Loucy (cell line): ENCODE measurements around the gene RBM20.
A peak's percentile ranks its signal among the peaks of the same experiment; 100 is the strongest.

Source experiments
- H2AFZ ChIP-seq: fragments of 200-600 bp; sonication (generic); 2 replicates; pipeline ENCODE4 v1.6.0; 2016; ENCODE audit warnings: antibody characterized with exemption, mild to moderate bottlenecking, low read length, moderate library complexity
- H3F3A ChIP-seq: fragments of 200-600 bp; 2 replicates; pipeline ENCODE4 v1.6.0; 2016; ENCODE audit warnings: antibody characterized with exemption, low read depth, mild to moderate bottlenecking
- H3K27me3 ChIP-seq: fragments of 200-600 bp; sonication (generic); 2 replicates; pipeline ENCODE4 v1.6.1; 2014; ENCODE audit warnings: low read length, mild to moderate bottlenecking; ENCODE audit not compliant: insufficient read depth, poor library complexity, severe bottlenecking
- H3K36me3 ChIP-seq: fragments of 200-600 bp; sonication (generic); 2 replicates; pipeline ENCODE4 v1.6.1; 2016; ENCODE audit warnings: low read length; ENCODE audit not compliant: insufficient read depth
- H3K4me1 ChIP-seq: fragments of 200-600 bp; sonication (generic); 2 replicates; pipeline ENCODE4 v1.5.1; 2014; ENCODE audit warnings: low read length, mild to moderate bottlenecking; ENCODE audit not compliant: insufficient read depth, poor library complexity, severe bottlenecking
- H3K4me2 ChIP-seq: fragments of 200-600 bp; sonication (generic); 2 replicates; pipeline ENCODE4 v1.6.0; 2014; ENCODE audit warnings: antibody characterized with exemption, low read length, low read depth, mild to moderate bottlenecking; ENCODE audit not compliant: poor library complexity, severe bottlenecking
- H3K4me3 ChIP-seq: fragments of 200-600 bp; sonication (generic); 2 replicates; pipeline ENCODE4 v1.5.1; 2014; ENCODE audit warnings: low read length, mild to moderate bottlenecking, mixed read lengths; ENCODE audit not compliant: poor library complexity, severe bottlenecking
- H3K79me2 ChIP-seq: fragments of 200-600 bp; sonication (generic); 2 replicates; pipeline ENCODE4 v1.6.1; 2014; ENCODE audit warnings: low read length; ENCODE audit not compliant: insufficient read depth
- H3K9ac ChIP-seq: fragments of 200-600 bp; sonication (generic); 2 replicates; pipeline ENCODE4 v1.6.0; 2014; ENCODE audit warnings: mild to moderate bottlenecking, low read depth, low read length, moderate library complexity; ENCODE audit not compliant: poor library complexity, severe bottlenecking
- H3K9me2 ChIP-seq: fragments of 200-600 bp; sonication (generic); replicated peaks from 2 replicates; pipeline ENCODE4 v1.6.1; 2016; ENCODE audit warnings: low read depth, low read length, mixed read lengths
- H3K9me3 ChIP-seq: fragments of 200-600 bp; sonication (generic); 2 replicates; pipeline ENCODE4 v1.6.1; 2014; ENCODE audit warnings: mild to moderate bottlenecking, antibody characterized with exemption, low read length, low read depth; ENCODE audit not compliant: insufficient read depth
- H4K20me1 ChIP-seq: fragments of 200-600 bp; sonication (generic); 2 replicates; pipeline ENCODE4 v1.6.0; 2014; ENCODE audit warnings: antibody characterized with exemption, low read length, mild to moderate bottlenecking; ENCODE audit not compliant: insufficient read depth, poor library complexity, severe bottlenecking
- EZH2phosphoT487 ChIP-seq: fragments of 200-600 bp; IDR thresholded peaks from 2 replicates; pipeline ENCODE4 v1.6.1; 2018; ENCODE audit warnings: antibody characterized with exemption, mild to moderate bottlenecking, moderate library complexity, borderline replicate concordance
- TF ChIP-seq, protein P1 (sequence below): fragments of 200-600 bp; sonication (generic); conservative IDR thresholded peaks from 2 replicates; pipeline ENCODE4 v1.5.1; 2014; ENCODE audit warnings: mild to moderate bottlenecking, antibody characterized with exemption, low read length

Gene RBM20

DNA sequence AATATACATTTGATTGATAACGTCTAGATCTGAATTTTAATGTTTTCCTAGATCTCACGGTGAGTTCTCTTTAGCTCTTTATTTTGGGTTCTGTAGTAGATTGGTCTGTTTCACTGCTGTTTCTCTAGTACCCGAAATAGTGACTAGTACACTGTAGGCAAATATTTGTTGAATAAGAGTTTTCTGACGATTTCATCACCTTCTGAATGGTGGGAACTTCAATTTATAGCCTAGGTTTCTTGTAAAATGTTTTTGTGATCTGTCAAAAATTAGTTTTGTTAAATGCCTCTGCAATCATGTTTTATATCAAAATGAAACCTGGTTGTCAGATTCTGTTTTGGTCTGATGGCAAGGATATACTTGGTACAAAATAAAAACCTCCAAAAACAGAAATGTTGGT lies 237.8 kb downstream of the RBM20 start:
- H3K4me1 ChIP-seq = peaks cover 57% of the 10 kb centered on the region
- H3K4me2 ChIP-seq = peak overlapping the region; percentile 59

DNA sequence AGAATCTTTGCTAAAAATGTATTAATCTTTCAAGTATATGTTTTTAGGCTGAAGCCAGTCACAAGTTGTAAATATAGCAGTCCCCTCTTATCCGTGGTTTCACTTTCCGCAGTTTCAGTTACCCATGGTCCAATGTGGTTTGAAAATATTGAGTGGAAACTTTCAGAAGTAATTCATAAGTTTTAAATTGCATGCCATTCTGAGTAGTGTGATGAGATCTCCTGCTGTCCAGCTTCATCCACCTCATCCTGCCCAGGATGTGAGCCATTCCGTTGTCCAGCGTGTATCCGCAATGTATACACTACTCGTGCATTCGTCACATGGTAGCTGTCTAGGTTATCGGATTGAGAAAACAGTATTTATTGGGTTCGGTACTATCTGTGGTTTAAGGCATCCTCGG lies 239.8 kb downstream of the RBM20 start:
- H3K4me1 ChIP-seq = peaks cover 41% of the 10 kb centered on the region
- H3K4me2 ChIP-seq = peak overlapping the region; percentile 59
- TF ChIP-seq, protein P1, sequence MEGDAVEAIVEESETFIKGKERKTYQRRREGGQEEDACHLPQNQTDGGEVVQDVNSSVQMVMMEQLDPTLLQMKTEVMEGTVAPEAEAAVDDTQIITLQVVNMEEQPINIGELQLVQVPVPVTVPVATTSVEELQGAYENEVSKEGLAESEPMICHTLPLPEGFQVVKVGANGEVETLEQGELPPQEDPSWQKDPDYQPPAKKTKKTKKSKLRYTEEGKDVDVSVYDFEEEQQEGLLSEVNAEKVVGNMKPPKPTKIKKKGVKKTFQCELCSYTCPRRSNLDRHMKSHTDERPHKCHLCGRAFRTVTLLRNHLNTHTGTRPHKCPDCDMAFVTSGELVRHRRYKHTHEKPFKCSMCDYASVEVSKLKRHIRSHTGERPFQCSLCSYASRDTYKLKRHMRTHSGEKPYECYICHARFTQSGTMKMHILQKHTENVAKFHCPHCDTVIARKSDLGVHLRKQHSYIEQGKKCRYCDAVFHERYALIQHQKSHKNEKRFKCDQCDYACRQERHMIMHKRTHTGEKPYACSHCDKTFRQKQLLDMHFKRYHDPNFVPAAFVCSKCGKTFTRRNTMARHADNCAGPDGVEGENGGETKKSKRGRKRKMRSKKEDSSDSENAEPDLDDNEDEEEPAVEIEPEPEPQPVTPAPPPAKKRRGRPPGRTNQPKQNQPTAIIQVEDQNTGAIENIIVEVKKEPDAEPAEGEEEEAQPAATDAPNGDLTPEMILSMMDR = no peak
- no peak for TF ChIP-seq EZH2phosphoT487
- no peaks in the 10 kb centered on the region for H3K27me3 ChIP-seq
- no peaks in the 10 kb centered on the region for H3K9me2 ChIP-seq
- H2AFZ ChIP-seq = no peak overlapping the region
- peaks cover 70% of the 10 kb centered on the region for H3K79me2 ChIP-seq
- peaks cover 51% of the 10 kb centered on the region for H4K20me1 ChIP-seq
- H3K4me3 ChIP-seq = peak overlapping the region; percentile 48
- no peaks in the 10 kb centered on the region for H3F3A ChIP-seq
- peaks cover 58% of the 10 kb centered on the region for H3K36me3 ChIP-seq
- peak overlapping the region; percentile 38 for H3K9ac ChIP-seq
- H3K9me3 ChIP-seq = no peaks in the 10 kb centered on the region

More for the DNA sequence above, 237.8 kb downstream of the RBM20 start:
- H3F3A ChIP-seq = no peaks in the 10 kb centered on the region
- no peaks in the 10 kb centered on the region for H3K9me2 ChIP-seq
- H3K36me3 ChIP-seq = peaks cover 59% of the 10 kb centered on the region
- no peak overlapping the region for H2AFZ ChIP-seq
- peaks cover 70% of the 10 kb centered on the region for H4K20me1 ChIP-seq
- no peaks in the 10 kb centered on the region for H3K27me3 ChIP-seq
- TF ChIP-seq, protein P1 = no peak
- TF ChIP-seq EZH2phosphoT487 = no peak
- H3K9me3 ChIP-seq = no peaks in the 10 kb centered on the region
- peak overlapping the region; percentile 51 for H3K4me3 ChIP-seq
- H3K79me2 ChIP-seq = peaks cover 81% of the 10 kb centered on the region
- peak overlapping the region; percentile 8 for H3K9ac ChIP-seq

DNA sequence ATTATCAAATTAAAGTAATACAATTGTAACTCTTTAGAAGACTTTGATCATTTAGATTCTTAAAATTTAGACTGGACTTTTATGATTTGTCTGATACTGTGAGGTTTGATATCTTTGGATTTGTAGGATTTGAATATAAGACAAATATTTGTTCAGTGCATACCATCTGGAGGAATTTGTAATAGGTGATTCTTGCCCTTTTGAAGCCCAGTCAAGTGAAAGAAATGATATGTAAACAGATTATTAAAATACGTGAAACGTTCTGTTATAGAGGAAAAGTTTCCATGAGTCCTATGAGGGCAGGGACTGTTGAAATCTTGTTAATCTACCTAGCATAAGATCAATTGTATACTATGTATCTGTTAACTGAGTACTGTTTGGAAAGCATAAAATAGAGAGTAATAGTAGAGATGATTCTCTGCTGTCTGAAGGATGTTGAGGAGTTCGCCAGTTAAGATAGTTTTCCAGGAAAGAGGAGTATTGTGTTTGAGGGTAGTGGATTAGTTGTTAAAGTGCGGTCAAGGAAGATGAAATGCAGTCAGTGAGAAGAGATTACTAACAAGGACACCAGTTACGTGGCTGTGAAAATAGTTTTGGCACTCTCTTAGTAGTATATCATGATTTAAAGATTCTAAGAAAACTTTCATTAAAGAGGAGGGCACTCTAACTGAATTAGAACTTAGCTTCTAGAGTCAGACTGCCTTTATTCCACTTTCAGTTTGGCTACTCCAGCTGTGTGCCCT lies 242.0 kb downstream of the RBM20 start:
- TF ChIP-seq, protein P1 = no peak
- no peak for TF ChIP-seq EZH2phosphoT487
- Histone ChIP-seq H3K27me3 (no peaks in the 10 kb centered on the region), H3K9me2 (no peaks in the 10 kb centered on the region), H4K20me1 (peaks cover 39% of the 10 kb centered on the region), H3K9me3 (no peaks in the 10 kb centered on the region), H3K79me2 (peaks cover 61% of the 10 kb centered on the region), H3K4me2 (peak overlapping the region; percentile 4), H3K36me3 (peaks cover 77% of the 10 kb centered on the region), H3K9ac (no peak overlapping the region), H2AFZ (no peak overlapping the region), H3F3A (no peaks in the 10 kb centered on the region), H3K4me3 (no peak overlapping the region), H3K4me1 (peaks cover 35% of the 10 kb centered on the region)
